ENCODE results near the gene OSMR.

DNA sequence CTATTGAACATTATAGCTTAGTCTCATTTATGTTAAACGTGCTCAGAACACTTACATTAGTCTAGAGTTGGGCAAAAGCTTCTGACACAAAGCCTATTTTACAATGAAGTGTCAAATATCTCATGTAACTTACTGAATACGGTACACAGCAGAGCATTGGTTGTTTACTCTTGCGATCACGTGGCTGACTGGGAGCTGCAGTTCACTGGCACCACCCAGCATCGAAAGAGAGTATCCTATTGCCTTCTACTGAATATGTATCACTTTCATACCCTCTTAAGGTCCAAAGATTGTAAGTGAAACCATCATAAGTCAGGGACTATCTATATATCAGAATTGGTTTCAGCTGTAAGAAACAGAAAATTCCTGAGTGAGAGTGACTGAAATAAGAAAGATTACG is 42.6 kb upstream of the OSMR start:
- TF ChIP-seq ZFX (IDR thresholded peaks at IDR 0.05; ENCODE audit: borderline replicate concordance) = no peak
- TF ChIP-seq, protein P1, sequence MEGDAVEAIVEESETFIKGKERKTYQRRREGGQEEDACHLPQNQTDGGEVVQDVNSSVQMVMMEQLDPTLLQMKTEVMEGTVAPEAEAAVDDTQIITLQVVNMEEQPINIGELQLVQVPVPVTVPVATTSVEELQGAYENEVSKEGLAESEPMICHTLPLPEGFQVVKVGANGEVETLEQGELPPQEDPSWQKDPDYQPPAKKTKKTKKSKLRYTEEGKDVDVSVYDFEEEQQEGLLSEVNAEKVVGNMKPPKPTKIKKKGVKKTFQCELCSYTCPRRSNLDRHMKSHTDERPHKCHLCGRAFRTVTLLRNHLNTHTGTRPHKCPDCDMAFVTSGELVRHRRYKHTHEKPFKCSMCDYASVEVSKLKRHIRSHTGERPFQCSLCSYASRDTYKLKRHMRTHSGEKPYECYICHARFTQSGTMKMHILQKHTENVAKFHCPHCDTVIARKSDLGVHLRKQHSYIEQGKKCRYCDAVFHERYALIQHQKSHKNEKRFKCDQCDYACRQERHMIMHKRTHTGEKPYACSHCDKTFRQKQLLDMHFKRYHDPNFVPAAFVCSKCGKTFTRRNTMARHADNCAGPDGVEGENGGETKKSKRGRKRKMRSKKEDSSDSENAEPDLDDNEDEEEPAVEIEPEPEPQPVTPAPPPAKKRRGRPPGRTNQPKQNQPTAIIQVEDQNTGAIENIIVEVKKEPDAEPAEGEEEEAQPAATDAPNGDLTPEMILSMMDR (IDR thresholded peaks at IDR 0.05) = peak; percentile 15
